ENCODE measurements around the gene NKAIN1.

DNA sequence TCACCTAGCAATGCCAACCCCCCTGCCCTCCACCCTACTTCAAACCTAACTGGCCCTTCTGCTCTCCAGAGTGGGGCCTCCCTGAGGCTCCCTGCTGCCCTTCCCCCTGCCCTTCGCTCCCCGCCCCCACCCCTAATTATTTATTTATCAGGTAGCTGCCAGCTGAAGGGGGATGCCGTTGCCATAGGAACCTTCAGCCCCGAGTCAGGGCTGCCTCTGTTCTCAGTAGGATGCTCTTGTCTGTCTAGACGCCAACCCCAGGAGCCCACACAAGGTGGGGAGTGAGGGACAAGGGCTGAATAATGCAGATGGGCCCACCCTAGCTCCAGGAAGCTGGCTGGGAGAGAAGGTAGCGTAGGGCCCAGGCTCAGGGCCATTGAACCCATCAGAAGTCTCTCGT, 41.1 kb downstream of the NKAIN1 start:
- no peak for TF ChIP-seq POU2F2 (IDR thresholded peaks at IDR 0.05; ENCODE audit: low read depth, low read length)
- no peak for TF ChIP-seq SPI1 (IDR thresholded peaks at IDR 0.05; ENCODE audit: low read depth, low read length)
- no peak for TF ChIP-seq POLR2A (IDR thresholded peaks at IDR 0.05; ENCODE audit: low read depth, low read length)
